GDM1 (cell line): Measurements from ENCODE around the gene C11orf42.

Experiments
- DNase-seq: peaks from one replicate; lab custom pipeline; 2025; lab: John Stamatoyannopoulos, UW

C11orf42 gene

GRCh38 chr11:6205366-6205765 is at the start of gene C11orf42:
Gene C11orf42, plus strand, starts transcription at chr11:6205557. Its CDS starts 59 bp downstream, at chr11:6205616.
- DNase-seq = no peak

- no peak for DNase-seq
Observed at GRCh38 chr11:6156628-6157359, 48.6 kb upstream of the C11orf42 start.

- no peak for DNase-seq
Observed at GRCh38 chr11:6170226-6170625, 35.1 kb upstream of the C11orf42 start, which contains the start of gene OR52B2. Gene OR52B2, minus strand, starts transcription at chr11:6170326. Its CDS starts 0 bp downstream, at chr11:6170326.

GRCh38 chr11:6175440-6175839 is 29.9 kb upstream of the C11orf42 start:
- DNase-seq = no peak

- no peak for DNase-seq
Observed at GRCh38 chr11:6191742-6192141, 13.6 kb upstream of the C11orf42 start.

- no peak for DNase-seq
Observed at GRCh38 chr11:6194065-6194581, 11.2 kb upstream of the C11orf42 start.

GRCh38 chr11:6196396-6196795 is 9.0 kb upstream of the C11orf42 start:
- no peak for DNase-seq

GRCh38 chr11:6197466-6198200 is 7.7 kb upstream of the C11orf42 start:
- DNase-seq = no peak

- DNase-seq = no peak
Observed at GRCh38 chr11:6199174-6199810, 6.1 kb upstream of the C11orf42 start, which contains the start of gene OR52W1. Gene OR52W1, plus strand, starts transcription at chr11:6199224. Its CDS starts 0 bp downstream, at chr11:6199224.

- no peak for DNase-seq
Observed at GRCh38 chr11:6200975-6201374, 4.4 kb upstream of the C11orf42 start.

GRCh38 chr11:6201481-6201880 is 3.9 kb upstream of the C11orf42 start:
- no peak for DNase-seq

GRCh38 chr11:6202041-6202440 is 3.3 kb upstream of the C11orf42 start:
- no peak for DNase-seq

GRCh38 chr11:6203327-6203726 is 2.0 kb upstream of the C11orf42 start:
- DNase-seq = no peak

GRCh38 chr11:6204706-6205105 is 651 bp upstream of the C11orf42 start:
- DNase-seq = no peak

GRCh38 chr11:6206456-6207180 is 1.3 kb downstream of the C11orf42 start:
- no peak for DNase-seq

- no peak for DNase-seq
Observed at GRCh38 chr11:6209801-6210200, 4.4 kb downstream of the C11orf42 start.

GRCh38 chr11:6210274-6210955 is 5.1 kb downstream of the C11orf42 start:
- no peak for DNase-seq

GRCh38 chr11:6214530-6214929 is 9.2 kb downstream of the C11orf42 start:
- no peak for DNase-seq

- no peak for DNase-seq
Observed at GRCh38 chr11:6216501-6216900, 11.1 kb downstream of the C11orf42 start.

- no peak for DNase-seq
Observed at GRCh38 chr11:6217722-6218121, 12.4 kb downstream of the C11orf42 start.

GRCh38 chr11:6219359-6219758 is 14.0 kb downstream of the C11orf42 start:
- no peak for DNase-seq
